Lower lobe of right lung (tissue), 2 donors: Measurements from ENCODE around the gene LRRTM2. TPM values are rescaled to one million over a fixed set of nuclear protein-coding genes. Genes with fewer than 3 reads are reported as not detected.
A peak's percentile ranks its signal among the peaks of the same experiment; 100 is the strongest.

Experiments used
- ATAC-seq, 2 donors: fragments of 200-7000 bp; cut with Tn5 transposase; one replicate each; pipeline ENCODE4 v1.9.1; 2020 to 2022; ENCODE audit warnings: mild to moderate bottlenecking in 2 of 2, moderate library complexity in 2 of 2
- DNase-seq: peaks from one replicate; pipeline ENCODE4 v3.0.0-alpha.2; 2020
- H3K27ac ChIP-seq: fragments of 200-600 bp; one replicate; pipeline ENCODE4 v1.8.0; 2022
- H3K27me3 ChIP-seq: fragments of 200-600 bp; one replicate; pipeline ENCODE4 v1.8.0; 2022; ENCODE audit warnings: low read depth
- H3K36me3 ChIP-seq: fragments of 200-600 bp; one replicate; pipeline ENCODE4 v1.8.0; 2022; ENCODE audit warnings: mild to moderate bottlenecking
- H3K4me1 ChIP-seq: fragments of 200-600 bp; one replicate; pipeline ENCODE4 v1.8.0; 2022
- H3K4me3 ChIP-seq: fragments of 200-600 bp; one replicate; pipeline ENCODE4 v1.8.0; 2022; ENCODE audit warnings: mild to moderate bottlenecking
- H3K9me3 ChIP-seq: fragments of 200-600 bp; one replicate; pipeline ENCODE4 v1.8.0; 2022
- intact Hi-C: fragments of 100-400 bp; cut with DNase I; formaldehyde crosslinking; loops from one replicate; pipeline ENCODE4 v1.11.0; 2022
- total RNA-seq: library from RNA; stranded (reverse); fragmentation: NEBNext Ultra II Directional; extraction: Animal tissue kit (Norgen Biotek cat#: 25700); gene quantifications from one replicate; pipeline ENCODE4 v1.2.1, GENCODE V29; 2021
- TF ChIP-seq, protein P1 (sequence below): fragments of 200-600 bp; IDR thresholded peaks from one replicate; pipeline ENCODE4 v1.8.0; 2022; ENCODE audit warnings: antibody characterized with exemption, mild to moderate bottlenecking
- donor health status: DM: no; HTN: yes; CAD: no; lungs with severe emphysema.

The LRRTM2 gene
- total RNA-seq, 1 donor from 2014 or later: 0.30 TPM

- Histone ChIP-seq H3K27me3 (no peaks in the 10 kb centered on the region), H3K9me3 (no peaks in the 10 kb centered on the region), H3K36me3 (peaks cover 19% of the 10 kb centered on the region), H3K27ac (no peak overlapping the region), H3K4me1 (peaks cover 17% of the 10 kb centered on the region), H3K4me3 (no peak overlapping the region)
- ATAC-seq (no peak), DNase-seq (no peak)
- TF ChIP-seq, protein P1, sequence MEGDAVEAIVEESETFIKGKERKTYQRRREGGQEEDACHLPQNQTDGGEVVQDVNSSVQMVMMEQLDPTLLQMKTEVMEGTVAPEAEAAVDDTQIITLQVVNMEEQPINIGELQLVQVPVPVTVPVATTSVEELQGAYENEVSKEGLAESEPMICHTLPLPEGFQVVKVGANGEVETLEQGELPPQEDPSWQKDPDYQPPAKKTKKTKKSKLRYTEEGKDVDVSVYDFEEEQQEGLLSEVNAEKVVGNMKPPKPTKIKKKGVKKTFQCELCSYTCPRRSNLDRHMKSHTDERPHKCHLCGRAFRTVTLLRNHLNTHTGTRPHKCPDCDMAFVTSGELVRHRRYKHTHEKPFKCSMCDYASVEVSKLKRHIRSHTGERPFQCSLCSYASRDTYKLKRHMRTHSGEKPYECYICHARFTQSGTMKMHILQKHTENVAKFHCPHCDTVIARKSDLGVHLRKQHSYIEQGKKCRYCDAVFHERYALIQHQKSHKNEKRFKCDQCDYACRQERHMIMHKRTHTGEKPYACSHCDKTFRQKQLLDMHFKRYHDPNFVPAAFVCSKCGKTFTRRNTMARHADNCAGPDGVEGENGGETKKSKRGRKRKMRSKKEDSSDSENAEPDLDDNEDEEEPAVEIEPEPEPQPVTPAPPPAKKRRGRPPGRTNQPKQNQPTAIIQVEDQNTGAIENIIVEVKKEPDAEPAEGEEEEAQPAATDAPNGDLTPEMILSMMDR: no peak
- intact Hi-C loops: no loop called here
These were observed 42.9 kb downstream of the LRRTM2 start for GRCh38 chr5:138832218-138832617.

- Histone ChIP-seq H3K4me3 (no peak overlapping the region), H3K4me1 (peaks cover 17% of the 10 kb centered on the region), H3K36me3 (peaks cover 23% of the 10 kb centered on the region), H3K27ac (no peak overlapping the region), H3K9me3 (no peaks in the 10 kb centered on the region), H3K27me3 (no peaks in the 10 kb centered on the region)
- ATAC-seq (no peak), DNase-seq (no peak)
- intact Hi-C loops: no loop called here
- TF ChIP-seq, protein P1: no peak
These were observed 43.4 kb downstream of the LRRTM2 start for GRCh38 chr5:138831703-138832102.

- peaks cover 45% of the 10 kb centered on the region for H3K36me3 ChIP-seq
- no peak for DNase-seq
- H3K4me1 ChIP-seq: peaks cover 13% of the 10 kb centered on the region
- TF ChIP-seq, protein P1: no peak
- no peaks in the 10 kb centered on the region for H3K27me3 ChIP-seq
- no peak overlapping the region for H3K27ac ChIP-seq
- no peak for ATAC-seq
- intact Hi-C loops: no loop called here
- H3K9me3 ChIP-seq: no peaks in the 10 kb centered on the region
- no peak overlapping the region for H3K4me3 ChIP-seq
These were observed 45.8 kb downstream of the LRRTM2 start for GRCh38 chr5:138829341-138829740.

- no peak for ATAC-seq
- Histone ChIP-seq H3K36me3 (peaks cover 47% of the 10 kb centered on the region), H3K4me3 (no peak overlapping the region), H3K9me3 (no peaks in the 10 kb centered on the region), H3K4me1 (peaks cover 6% of the 10 kb centered on the region), H3K27me3 (no peaks in the 10 kb centered on the region), H3K27ac (no peak overlapping the region)
- TF ChIP-seq, protein P1: no peak
- intact Hi-C loops: no loop called here
- DNase-seq: no peak
These were observed 46.6 kb downstream of the LRRTM2 start for GRCh38 chr5:138828556-138828955.

- no peaks in the 10 kb centered on the region for H3K9me3 ChIP-seq
- ATAC-seq (no peak), DNase-seq (no peak)
- H3K4me3 ChIP-seq: no peak overlapping the region
- TF ChIP-seq, protein P1: peak; percentile 64
- H3K27ac ChIP-seq: no peak overlapping the region
- no peaks in the 10 kb centered on the region for H3K27me3 ChIP-seq
- H3K36me3 ChIP-seq: peaks cover 47% of the 10 kb centered on the region
- intact Hi-C loops: no loop called here
- peaks cover 12% of the 10 kb centered on the region for H3K4me1 ChIP-seq
These were observed 49.9 kb downstream of the LRRTM2 start for GRCh38 chr5:138824924-138825863.
